ENCODE results near the gene ITM2A. TPM values are rescaled to one million over a fixed set of nuclear protein-coding genes. Genes with fewer than 3 reads are reported as not detected.

ITM2A gene
- polyA plus RNA-seq, 2 of the 4 experiments (the other 2 are of a cell fraction), result 0.13 to 0.68 TPM

- H3K27ac ChIP-seq, result no peak overlapping the region
- no peak for FAIRE-seq
These were observed 5.8 kb downstream of the ITM2A start for GRCh38 chrX:79361192-79361870.

GRCh38 chrX:79336869-79337815 is 30.0 kb downstream of the ITM2A start:
- H3K9me3 ChIP-seq, result no peaks in the 10 kb centered on the region
- no peak overlapping the region for H3K4me3 ChIP-seq
- CTCF ChIA-PET, result no interaction called here
- TF ChIP-seq POLR2AphosphoS2 (conservative IDR thresholded peaks at IDR 0.05; ENCODE audit: low read length), result no peak
- TF ChIP-seq EP300 (IDR thresholded peaks at IDR 0.05), result no peak
- no peak for TF ChIP-seq BHLHE40 (IDR thresholded peaks at IDR 0.05; ENCODE audit: low read depth, low read length)
- TF ChIP-seq RAD21 (conservative IDR thresholded peaks at IDR 0.05 in 1 of 2, IDR thresholded peaks at IDR 0.05 in 1 of 2), result no peak
- TF ChIP-seq ZSCAN20 (CRISPR knock-in tag; IDR thresholded peaks at IDR 0.05), result no peak
- TF ChIP-seq GATA3 (IDR thresholded peaks at IDR 0.05; ENCODE audit: borderline replicate concordance), result no peak
- TF ChIP-seq ZC3H11A (IDR thresholded peaks at IDR 0.05), result no peak
- no peak for TF ChIP-seq NR3C1 (IDR thresholded peaks at IDR 0.05)
- no peak for TF ChIP-seq FOXS1 (CRISPR knock-in tag; IDR thresholded peaks at IDR 0.05)
- no peak for TF ChIP-seq USF2 (IDR thresholded peaks at IDR 0.05)
- TF ChIP-seq POLR2A (IDR thresholded peaks at IDR 0.05; ENCODE audit: low read length), result no peak
- no peak for TF ChIP-seq E2F6 (IDR thresholded peaks at IDR 0.05; ENCODE audit: borderline replicate concordance, low read depth)
- DNase-seq (ENCODE audit: low read depth in 1 of 2, low spot score in 1 of 2), result no peak
- no peak overlapping the region for H3K4me2 ChIP-seq
- no peak for FAIRE-seq
- POLR2A ChIA-PET, result no interaction called here
- no peaks in the 10 kb centered on the region for H3K4me1 ChIP-seq
- ATAC-seq, result no peak
- 7% methylated on average over 5 of the region's 5 CpGs for WGBS (ENCODE audit: missing lambda C conversion rate)
- H3K27ac ChIP-seq, result no peak overlapping the region

More at GRCh38 chrX:79361192-79361870, 5.8 kb downstream of the ITM2A start:
- POLR2A ChIA-PET, result no interaction called here
- Histone ChIP-seq H3K4me3 (no peak overlapping the region), H3K4me2 (no peak overlapping the region), H3K4me1 (no peaks in the 10 kb centered on the region), H3K9me3 (no peaks in the 10 kb centered on the region)
- CTCF ChIA-PET, result no interaction called here
- DNase-seq (ENCODE audit: low read depth in 1 of 2, low spot score in 1 of 2) (no peak), ATAC-seq (no peak)
- TF ChIP-seq SREBF2 (IDR thresholded peaks at IDR 0.05) (no peak), REST (IDR thresholded peaks at IDR 0.05) (no peak), HOXB5 (CRISPR knock-in tag; IDR thresholded peaks at IDR 0.05) (no peak), JUN (IDR thresholded peaks at IDR 0.05) (no peak), ZSCAN20 (CRISPR knock-in tag; IDR thresholded peaks at IDR 0.05) (no peak), CHD4 (IDR thresholded peaks at IDR 0.05; ENCODE audit: borderline replicate concordance) (no peak), SMC3 (IDR thresholded peaks at IDR 0.05) (no peak)
- 42% methylated on average over 6 of the region's 6 CpGs for WGBS (ENCODE audit: missing lambda C conversion rate)

Measured in A549 (cell line).